Fibroblast of mammary gland (primary cell): ENCODE measurements around the gene ENGASE.

Source experiments
- DNase-seq: peaks from one replicate; pipeline ENCODE4 v3.0.0-alpha.2; 2010; ENCODE audit warnings: low read depth
- H3K4me3 ChIP-seq: 2 replicates; pipeline ENCODE4 v1.5.1; 2011; ENCODE audit warnings: low read depth, mild to moderate bottlenecking, low read length, moderate library complexity; ENCODE audit not compliant: control insufficient read depth
- TF ChIP-seq, protein P1 (sequence below): conservative IDR thresholded peaks from 2 replicates; pipeline ENCODE4 v1.5.1; 2011; ENCODE audit warnings: low read depth, low read length, inconsistent platforms; ENCODE audit not compliant: control insufficient read depth, insufficient read depth

ENGASE gene

DNA sequence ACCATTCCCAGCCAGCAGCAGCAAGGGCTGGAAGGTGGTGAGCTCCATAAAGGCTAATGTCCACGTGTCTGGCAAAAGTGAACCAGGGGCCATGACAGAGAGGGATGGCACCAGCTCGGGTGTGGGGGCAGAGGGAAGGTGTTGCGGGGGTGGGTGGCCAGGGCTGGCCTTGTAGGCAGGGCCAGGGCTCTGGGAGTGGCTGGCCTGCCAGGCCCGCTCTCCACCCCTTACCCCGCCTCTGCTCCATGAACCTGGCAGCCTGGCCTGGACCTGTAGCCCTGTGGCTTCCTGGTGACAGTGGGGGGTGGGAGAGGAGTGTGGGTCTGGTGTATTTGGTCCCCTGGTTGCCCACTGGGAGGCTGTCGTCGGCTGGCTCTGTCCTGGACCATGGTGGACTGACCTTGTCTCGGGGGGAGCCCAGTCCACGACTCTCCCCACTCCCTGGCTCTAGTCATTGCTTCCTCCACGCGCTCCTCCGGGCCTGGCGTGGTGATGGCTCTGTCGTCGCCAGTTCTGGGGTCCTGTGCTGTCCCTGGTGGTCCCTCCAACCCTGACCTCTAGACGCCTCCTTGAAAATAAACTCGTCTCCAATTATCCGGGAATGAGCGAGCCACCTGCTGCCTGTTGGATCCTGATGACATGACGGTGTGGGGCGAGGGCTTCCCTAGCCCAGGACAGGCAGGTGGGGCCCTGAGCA is 50.0 kb downstream of the ENGASE start:
- H3K4me3 ChIP-seq = no peak overlapping the region
- TF ChIP-seq, protein P1, sequence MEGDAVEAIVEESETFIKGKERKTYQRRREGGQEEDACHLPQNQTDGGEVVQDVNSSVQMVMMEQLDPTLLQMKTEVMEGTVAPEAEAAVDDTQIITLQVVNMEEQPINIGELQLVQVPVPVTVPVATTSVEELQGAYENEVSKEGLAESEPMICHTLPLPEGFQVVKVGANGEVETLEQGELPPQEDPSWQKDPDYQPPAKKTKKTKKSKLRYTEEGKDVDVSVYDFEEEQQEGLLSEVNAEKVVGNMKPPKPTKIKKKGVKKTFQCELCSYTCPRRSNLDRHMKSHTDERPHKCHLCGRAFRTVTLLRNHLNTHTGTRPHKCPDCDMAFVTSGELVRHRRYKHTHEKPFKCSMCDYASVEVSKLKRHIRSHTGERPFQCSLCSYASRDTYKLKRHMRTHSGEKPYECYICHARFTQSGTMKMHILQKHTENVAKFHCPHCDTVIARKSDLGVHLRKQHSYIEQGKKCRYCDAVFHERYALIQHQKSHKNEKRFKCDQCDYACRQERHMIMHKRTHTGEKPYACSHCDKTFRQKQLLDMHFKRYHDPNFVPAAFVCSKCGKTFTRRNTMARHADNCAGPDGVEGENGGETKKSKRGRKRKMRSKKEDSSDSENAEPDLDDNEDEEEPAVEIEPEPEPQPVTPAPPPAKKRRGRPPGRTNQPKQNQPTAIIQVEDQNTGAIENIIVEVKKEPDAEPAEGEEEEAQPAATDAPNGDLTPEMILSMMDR = no peak
- DNase-seq = no peak

DNA sequence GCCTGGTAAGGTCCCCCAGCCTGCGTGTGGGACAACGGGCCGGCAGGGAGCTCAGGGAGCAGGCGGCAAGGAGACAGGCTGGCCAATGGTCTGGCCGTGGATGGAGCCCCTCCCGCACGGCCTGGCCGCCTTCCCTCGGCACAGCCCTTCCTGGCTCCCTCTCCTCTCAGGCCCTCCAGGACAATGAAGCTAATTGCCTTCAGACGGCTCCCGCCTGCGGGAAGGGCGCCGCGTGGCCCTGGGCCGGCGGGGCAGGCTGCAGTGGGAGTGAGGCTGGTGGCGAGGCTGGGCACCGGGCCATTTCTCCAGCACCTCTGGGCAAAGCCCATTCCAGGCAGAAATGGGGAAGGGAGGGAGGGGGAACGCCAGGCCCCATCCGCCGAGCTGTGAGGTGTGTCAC is 50.9 kb downstream of the ENGASE start:
- H3K4me3 ChIP-seq = no peak overlapping the region
- no peak for DNase-seq
- TF ChIP-seq, protein P1 = no peak

DNA sequence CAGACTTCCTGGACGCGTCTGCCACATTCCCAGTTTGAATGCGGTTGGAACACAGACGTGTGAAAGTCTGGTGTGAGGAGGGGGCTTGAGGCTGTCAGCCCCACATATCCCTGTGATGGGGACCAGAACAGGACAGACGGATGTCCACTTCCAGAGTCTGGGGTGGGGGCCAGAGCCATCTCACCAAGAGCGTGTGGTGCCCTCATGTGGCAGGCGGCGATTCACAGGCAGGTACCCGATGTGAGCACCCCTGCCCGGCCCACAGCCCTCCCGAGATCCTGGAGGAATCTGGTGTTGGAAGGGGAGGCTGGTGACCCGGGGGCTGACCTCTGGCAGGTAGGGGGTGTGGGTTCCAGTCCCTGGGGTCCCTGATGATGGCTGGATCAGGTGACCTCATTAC is 51.5 kb downstream of the ENGASE start:
- TF ChIP-seq, protein P1 = no peak
- H3K4me3 ChIP-seq = no peak overlapping the region
- DNase-seq = no peak

DNA sequence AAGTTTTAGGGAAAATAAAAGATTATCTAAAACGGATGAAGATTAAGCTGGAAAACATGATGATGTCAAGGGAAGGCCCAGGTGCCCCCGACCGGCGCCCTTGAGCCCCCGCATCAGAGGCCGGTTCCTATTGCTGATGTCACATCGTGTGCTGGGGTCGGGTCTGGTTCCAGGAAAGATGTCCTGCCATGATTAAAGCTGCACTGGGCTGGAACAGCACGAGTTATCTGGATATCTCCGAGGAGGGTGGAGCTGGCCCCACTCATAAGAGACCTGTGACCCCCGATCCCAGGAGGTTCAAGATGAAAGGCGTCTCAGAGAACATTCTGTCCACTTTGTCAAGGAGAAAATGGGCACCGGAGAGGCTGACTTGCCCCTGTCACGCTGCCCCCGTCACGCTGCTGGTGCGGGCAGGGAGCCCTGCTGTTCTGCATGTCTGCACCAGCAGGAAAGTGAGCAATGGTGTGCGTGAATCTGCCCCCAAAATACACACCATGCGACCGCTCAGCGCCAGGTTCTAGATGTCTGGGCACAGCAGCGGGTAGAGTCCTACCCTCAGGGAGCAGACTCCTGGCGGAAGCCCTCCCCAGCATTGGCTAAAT is 53.0 kb downstream of the ENGASE start:
- TF ChIP-seq, protein P1 = no peak
- no peak overlapping the region for H3K4me3 ChIP-seq
- DNase-seq = no peak

DNA sequence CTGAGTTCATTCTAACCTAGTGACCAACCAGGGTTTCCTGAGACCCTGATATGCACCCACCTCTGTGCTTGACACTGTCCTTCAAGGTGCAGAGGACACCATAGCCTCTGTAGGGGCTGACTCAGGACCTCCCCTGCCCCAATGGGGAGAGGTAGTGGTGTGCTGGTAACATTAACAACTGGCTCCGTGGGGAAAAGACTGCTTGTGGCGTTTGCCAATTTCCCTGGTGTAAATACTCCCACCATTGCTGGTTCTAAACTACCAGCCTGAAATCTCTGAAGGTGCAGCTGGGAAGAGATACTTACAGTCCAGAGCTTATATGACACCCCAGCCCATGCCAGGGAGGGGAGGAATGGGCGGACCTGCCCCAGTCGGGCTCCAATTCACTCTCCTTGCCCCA is 54.9 kb downstream of the ENGASE start:
- no peak for DNase-seq
- H3K4me3 ChIP-seq = no peak overlapping the region
- TF ChIP-seq, protein P1 = no peak

DNA sequence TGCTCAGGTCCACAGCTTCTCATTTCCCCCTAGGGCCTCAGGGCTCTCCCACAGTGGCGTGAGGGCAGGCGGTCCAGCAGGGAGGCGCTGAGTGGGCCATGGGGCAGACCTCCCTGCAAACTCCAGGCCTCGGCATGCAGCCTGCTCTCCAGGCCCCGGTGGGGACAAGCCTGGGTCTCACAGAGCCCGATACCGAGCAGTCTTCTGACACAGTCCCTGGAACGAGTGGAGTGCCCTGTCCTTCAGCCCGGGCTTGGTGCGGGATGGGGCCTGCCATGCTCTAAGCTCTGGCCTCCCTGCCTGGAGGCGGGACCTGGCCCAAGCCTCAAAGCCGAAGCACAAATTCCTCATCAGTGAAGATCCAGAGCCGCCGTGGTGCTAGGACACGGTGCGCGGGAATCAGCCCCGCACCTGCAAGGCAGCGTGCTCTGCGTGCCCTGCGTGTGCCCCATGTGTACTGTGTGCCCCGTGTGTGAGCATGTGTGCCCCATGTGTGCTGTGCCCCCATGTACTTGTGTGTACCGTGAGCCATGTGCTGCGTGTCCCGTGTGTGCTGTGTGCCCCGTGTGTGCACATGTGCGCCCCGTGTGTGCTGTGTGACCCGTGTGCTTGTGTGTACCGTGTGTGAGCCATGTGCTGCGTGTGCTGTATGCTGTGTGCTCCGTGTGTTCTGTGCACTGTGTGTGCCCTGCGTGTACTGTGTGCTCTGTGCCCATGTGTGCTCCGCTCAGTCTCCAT is 56.1 kb downstream of the ENGASE start:
- DNase-seq = no peak
- TF ChIP-seq, protein P1 = no peak
- no peak overlapping the region for H3K4me3 ChIP-seq
